ENCODE results near the gene ANXA11. TPM values are rescaled to one million over a fixed set of nuclear protein-coding genes. Genes with fewer than 3 reads are reported as not detected.

The ANXA11 gene
- total and polyA plus RNA-seq, 2 of the 4 experiments (the other 2 are of a cell fraction) = 39.4 to 109 TPM

GRCh38 chr10:80187465-80188409, 17.6 kb downstream of the ANXA11 start:
- Histone ChIP-seq H3K4me3 (ENCODE audit: insufficient read depth, low read depth, low read length) (no peak overlapping the region), H2BK15ac (ENCODE audit: low read depth, low read length) (no peak overlapping the region), H3K9ac (ENCODE audit: low read depth, low read length) (no peak overlapping the region), H4K91ac (ENCODE audit: insufficient read depth, low read depth, low read length) (no peak overlapping the region), H4K5ac (ENCODE audit: low read depth, low read length) (no peak overlapping the region), H3K4me1 (ENCODE audit: control insufficient read depth, insufficient read depth, low read length) (peaks cover 20% of the 10 kb centered on the region), H2AFZ (replicated peaks; ENCODE audit: low read length, poor library complexity) (no peak overlapping the region), H3K27ac (ENCODE audit: insufficient read depth, low read length) (peak overlapping the region; percentile 5; the same call in 1 of the 2 replicates), H2BK5ac (ENCODE audit: low read depth, low read length, poor library complexity, severe bottlenecking) (no peak overlapping the region), H3K14ac (replicated peaks; ENCODE audit: low read depth, low read length) (no peak overlapping the region), H2BK20ac (ENCODE audit: low read depth, low read length) (no peak overlapping the region), H3K56ac (ENCODE audit: extremely low read depth, insufficient read depth, low read length) (no peak overlapping the region), H3K4ac (ENCODE audit: low read depth, low read length) (no peak overlapping the region), H2AK5ac (ENCODE audit: low read depth, low read length) (no peak overlapping the region; the same call in 1 of the 2 replicates), H2BK120ac (ENCODE audit: low read depth, low read length) (no peak overlapping the region), H3K27me3 (ENCODE audit: control insufficient read depth, insufficient read depth, low read length) (no peaks in the 10 kb centered on the region), H3K9me1 (ENCODE audit: insufficient read depth, low read length) (peaks cover 59% of the 10 kb centered on the region), H4K8ac (ENCODE audit: low read depth in 2 of 2, low read length in 2 of 2) (no peak overlapping the region), H3K9me3 (ENCODE audit: control insufficient read depth, insufficient read depth, low read length) (no peaks in the 10 kb centered on the region), H3K79me1 (ENCODE audit: low read depth in 1 of 2, low read length in 2 of 2) (peaks cover 34 to 84% of the 10 kb centered on the region in 2 experiments), H3K18ac (ENCODE audit: low read depth, low read length) (no peak overlapping the region), H2AK9ac (replicated peaks; ENCODE audit: low read depth, low read length, poor library complexity) (no peak overlapping the region), H3K36me3 (ENCODE audit: control insufficient read depth, insufficient read depth, low read length) (peaks cover 4% of the 10 kb centered on the region; the same call in 1 of the 2 replicates), H4K20me1 (ENCODE audit: insufficient read depth, low read length) (peaks cover 88% of the 10 kb centered on the region), H3K23ac (ENCODE audit: low read depth, low read length) (no peak overlapping the region; the same call in 1 of the 2 replicates), H3K4me2 (ENCODE audit: low read depth, low read length) (no peak overlapping the region)
- WGBS, 2 experiments (ENCODE audit: extremely low coverage in 2 of 2, insufficient read length in 1 of 2) = 73% methylated on average over 2 of the region's 16 CpGs; no CpG with 5 or more reads in 1 of the 2 experiments
- ATAC-seq (ENCODE audit: low read depth) = no peak; the same call in 1 of the 2 replicates
- intact Hi-C loops (cut with micrococcal nuclease) = no loop called here
- no TSS peak for BruUV-seq (replicated peaks)
- DNase-seq = no peak
- dilution Hi-C loops (cut with HindIII; ENCODE audit: low sequenced_read_pairs, unreplicated experiment) = no loop called here
- ChIA-PET CTCF (no interaction called here), POLR2A (ENCODE audit: unreplicated experiment) (no interaction called here)
- in situ Hi-C loops (cut with MboI; ENCODE audit: low sequenced_read_pairs) = no loop called here
- TF ChIP-seq FOS (IDR thresholded peaks at IDR 0.05; ENCODE audit: low read depth, low read length) (no peak), MAFK (IDR thresholded peaks at IDR 0.05; ENCODE audit: low read depth, low read length) (no peak), BHLHE40 (IDR thresholded peaks at IDR 0.05; ENCODE audit: low read depth, low read length) (no peak), NFE2L2 (IDR thresholded peaks at IDR 0.05; ENCODE audit: low read depth, low read length) (no peak), RFX5 (IDR thresholded peaks at IDR 0.05; ENCODE audit: low read depth, low read length) (no peak), CTCF (conservative IDR thresholded peaks at IDR 0.05; ENCODE audit: low read depth, low read length) (no peak), CHD1 (IDR thresholded peaks at IDR 0.05; ENCODE audit: low read depth, low read length) (no peak), SMC3 (IDR thresholded peaks at IDR 0.05; ENCODE audit: low read depth, low read length) (no peak), CEBPB (IDR thresholded peaks at IDR 0.05; ENCODE audit: low read depth, low read length) (no peak), ELK1 (IDR thresholded peaks at IDR 0.05; ENCODE audit: borderline replicate concordance, low read depth, low read length) (no peak), RCOR1 (IDR thresholded peaks at IDR 0.05; ENCODE audit: insufficient replicate concordance, low read length) (no peak), RAD21 (IDR thresholded peaks at IDR 0.05; ENCODE audit: low read length) (no peak), MAZ (IDR thresholded peaks at IDR 0.05; ENCODE audit: borderline replicate concordance, low read depth, low read length) (no peak), POLR2A (IDR thresholded peaks at IDR 0.05; ENCODE audit: low read depth, low read length) (no peak), MXI1 (IDR thresholded peaks at IDR 0.05; ENCODE audit: borderline replicate concordance, low read depth, low read length) (no peak)
